Activated CD4-positive, alpha-beta T cell treated with anti-CD3 and anti-CD28 coated beads, Interleukin-2, amount 50 U/mL, for 48 hours (primary cell): Measurements from ENCODE around the gene DENND10.
A peak's percentile ranks its signal among the peaks of the same experiment; 100 is the strongest.
"Not testable (repeated sequence)": the region's sequence is repeated elsewhere in the genome, so short reads cannot be mapped to it uniquely, and the experiment has no call there.

Experiments used
- DNase-seq, 2 experiments: peaks; one replicate each; pipeline ENCODE4 v3.0.0-alpha.2; 2020

The DENND10 gene

GRCh38 chr10:119103903-119104653 is at the start of gene DENND10:
DENND10 (plus strand) TSS chr10:119104113; CDS start chr10:119104143, 30 bp downstream.
- peak; percentile 73 to 74 for DNase-seq

- no peak for DNase-seq
Measured at GRCh38 chr10:119055472-119055871, 48.4 kb upstream of the DENND10 start.

GRCh38 chr10:119058010-119058409 is 45.9 kb upstream of the DENND10 start:
- no peak for DNase-seq

- DNase-seq: no peak
Measured at GRCh38 chr10:119059557-119059956, 44.4 kb upstream of the DENND10 start.

GRCh38 chr10:119060107-119060506 is 43.8 kb upstream of the DENND10 start:
- DNase-seq: no peak

- DNase-seq: no peak
Measured at GRCh38 chr10:119061352-119061751, 42.6 kb upstream of the DENND10 start.

GRCh38 chr10:119061926-119062325 is 42.0 kb upstream of the DENND10 start:
- no peak for DNase-seq

GRCh38 chr10:119070395-119071165 is 33.3 kb upstream of the DENND10 start:
- no peak for DNase-seq

GRCh38 chr10:119073584-119073983 is 30.3 kb upstream of the DENND10 start:
- DNase-seq: no peak

GRCh38 chr10:119078422-119079179 is 25.3 kb upstream of the DENND10 start:
- DNase-seq: no peak

- DNase-seq: peak; percentile 71 to 80
Measured at GRCh38 chr10:119079599-119080520, 24.1 kb upstream of the DENND10 start.

- peak; percentile 91 to 92 for DNase-seq
Measured at GRCh38 chr10:119080521-119081259, 23.2 kb upstream of the DENND10 start, which contains the start of gene EIF3A. EIF3A (minus strand) TSS chr10:119080817; CDS start chr10:119080676, 141 bp downstream.

GRCh38 chr10:119084896-119085295 is 19.0 kb upstream of the DENND10 start:
- DNase-seq: no peak

GRCh38 chr10:119087271-119087882 is 16.5 kb upstream of the DENND10 start:
- no peak for DNase-seq

GRCh38 chr10:119090026-119090795 is 13.7 kb upstream of the DENND10 start:
- DNase-seq: peak; percentile 63 to 73

GRCh38 chr10:119090968-119091367 is 12.9 kb upstream of the DENND10 start:
- peak in 1 of 2 experiments; percentile 25 for DNase-seq

GRCh38 chr10:119095640-119096039 is 8.3 kb upstream of the DENND10 start:
- DNase-seq: peak in 1 of 2 experiments; percentile 15

- not testable (repeated sequence) for DNase-seq
Measured at GRCh38 chr10:119096641-119097415, 7.1 kb upstream of the DENND10 start.

GRCh38 chr10:119098576-119098975 is 5.3 kb upstream of the DENND10 start:
- no peak for DNase-seq
